Testis (tissue), 5 donors: ENCODE data around the gene NLRP3. TPM values are rescaled to one million over a fixed set of nuclear protein-coding genes. Genes with fewer than 3 reads are reported as not detected.
"Not testable (repeated sequence)": the region's sequence is repeated elsewhere in the genome, so short reads cannot be mapped to it uniquely, and the experiment has no call there.

Experiments used
- DNase-seq: peaks from one replicate; pipeline ENCODE4 v3.0.0-alpha.2; 2019
- H3K27ac ChIP-seq, 2 donors: fragments of 200-600 bp; sonication (generic); one replicate each; pipeline ENCODE4 v1.5.1; 2019
- H3K27me3 ChIP-seq: fragments of 200-600 bp; sonication (generic); one replicate; pipeline ENCODE4 v1.5.1; 2019
- H3K36me3 ChIP-seq: fragments of 200-600 bp; sonication (generic); one replicate; pipeline ENCODE4 v1.5.1; 2017; ENCODE audit warnings: low read depth; ENCODE audit errors: missing control alignments
- H3K4me1 ChIP-seq: fragments of 200-600 bp; sonication (generic); one replicate; pipeline ENCODE4 v1.5.1; 2019
- H3K4me3 ChIP-seq, 2 donors: fragments of 200-600 bp; sonication (generic); one replicate each; pipeline ENCODE4 v1.5.1; 2017 to 2019
- H3K9me3 ChIP-seq: fragments of 200-600 bp; sonication (generic); one replicate; pipeline ENCODE4 v1.5.1; 2017
- POLR2A ChIP-seq: fragments of 450-650 bp; IDR thresholded peaks from one replicate; pipeline ENCODE4 v1.6.1; 2017; ENCODE audit warnings: antibody characterized with exemption, mild to moderate bottlenecking, moderate library complexity
- WGBS, 2 donors: methylation state at CpG; one replicate each; pipeline ENCODE4 v1.1.5; 2018; 5-methylcytosine and 5-hydroxymethylcytosine counted together
- intact Hi-C: fragments of 100-400 bp; cut with DNase I; formaldehyde crosslinking; loops from one replicate; pipeline ENCODE4 v1.15.1; 2023; ENCODE audit warnings: low total_unique reads
- long read RNA-seq, 2 donors: transcript quantifications; one replicate each; lab custom pipeline, GENCODE V29; 2026
- polyA plus RNA-seq: library from polyadenylated mRNA; stranded (reverse); fragments of 350-450 nt; fragmentation: Illumina TruSeq; extraction: RNeasy Lipid Tissue Mini Kit (QIAGEN cat#74804); gene quantifications from one replicate; pipeline ENCODE4 v1.2.3, GENCODE V29; 2014; ENCODE audit warnings: low read depth, low replicate concordance; ENCODE audit not compliant: insufficient read depth
- total RNA-seq, 2 donors: library from RNA; depleted of rRNA; stranded (reverse); fragments of >200 nt; gene quantifications; one replicate each; pipeline ENCODE4 v1.2.3, GENCODE V29; 2016
- TF ChIP-seq, protein P1 (sequence below), 3 experiments: fragments of 450-650 bp in 2 of 3; fragments of 200-600 bp in 1 of 3; sonication (generic) in 1 of 3; IDR thresholded peaks; one replicate each; pipeline ENCODE4 v1.5.1; 2016 to 2019; ENCODE audit warnings: antibody characterized with exemption in 3 of 3, mild to moderate bottlenecking in 2 of 3, moderate library complexity in 1 of 3

Gene NLRP3
- total RNA-seq: 1 to 10 TPM in 1 of 2 donors, under 1 TPM in 1; 0.31 to 1.4 TPM
- polyA plus RNA-seq: 0.92 TPM
- long read RNA-seq, donor 1: 0 reads
- long read RNA-seq, donor 2: 0 reads

DNA sequence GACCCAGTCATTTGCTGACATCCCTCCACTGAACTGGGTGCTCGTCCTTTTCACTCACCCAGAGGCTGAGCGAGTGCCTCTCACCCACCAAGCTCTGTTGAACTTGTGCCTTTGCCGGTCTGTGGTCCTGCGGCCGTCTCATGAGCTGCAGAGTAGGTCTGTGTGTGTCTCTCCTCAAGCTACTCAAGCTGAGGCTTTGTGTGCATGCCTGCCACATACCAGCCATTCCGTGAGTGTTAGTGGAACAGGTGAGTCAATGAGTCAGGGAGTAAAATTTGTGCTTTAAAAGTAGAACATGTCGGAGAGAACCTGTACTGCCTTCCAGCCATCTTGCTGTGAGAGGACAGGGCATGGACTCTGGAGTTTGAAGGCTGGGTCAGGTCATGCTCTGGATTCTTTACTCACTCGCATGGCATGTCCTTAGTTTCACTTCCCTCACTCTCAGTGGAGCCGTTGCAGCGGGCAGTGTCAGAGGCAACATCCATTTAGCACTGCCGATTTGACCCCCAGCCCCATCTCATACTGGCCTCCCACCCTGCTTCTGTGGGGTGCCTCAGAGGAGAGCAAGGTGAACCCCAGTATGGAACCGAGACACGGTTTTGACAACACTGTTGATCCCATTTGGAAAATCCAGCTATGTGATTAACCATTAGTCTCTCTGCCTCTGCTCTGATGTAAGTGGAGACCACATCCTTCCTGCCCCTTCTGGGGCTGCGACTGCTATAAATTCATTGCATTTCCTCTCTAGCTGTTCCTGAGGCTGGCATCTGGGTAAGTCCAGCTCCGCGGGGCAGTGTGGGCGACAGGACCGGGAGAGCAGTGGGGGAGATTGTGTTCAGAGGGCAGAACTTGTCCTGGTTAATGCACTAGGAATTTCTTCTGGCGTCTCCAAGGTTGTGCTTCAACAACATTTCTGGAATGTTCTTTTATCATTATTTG, at the start of gene NLRP3:
Gene NLRP3, plus strand, starts transcription at position 751 of the 939 bp plus-strand sequence. CDS start 2,628 bp downstream, outside the sequence.
- TF ChIP-seq, protein P1, sequence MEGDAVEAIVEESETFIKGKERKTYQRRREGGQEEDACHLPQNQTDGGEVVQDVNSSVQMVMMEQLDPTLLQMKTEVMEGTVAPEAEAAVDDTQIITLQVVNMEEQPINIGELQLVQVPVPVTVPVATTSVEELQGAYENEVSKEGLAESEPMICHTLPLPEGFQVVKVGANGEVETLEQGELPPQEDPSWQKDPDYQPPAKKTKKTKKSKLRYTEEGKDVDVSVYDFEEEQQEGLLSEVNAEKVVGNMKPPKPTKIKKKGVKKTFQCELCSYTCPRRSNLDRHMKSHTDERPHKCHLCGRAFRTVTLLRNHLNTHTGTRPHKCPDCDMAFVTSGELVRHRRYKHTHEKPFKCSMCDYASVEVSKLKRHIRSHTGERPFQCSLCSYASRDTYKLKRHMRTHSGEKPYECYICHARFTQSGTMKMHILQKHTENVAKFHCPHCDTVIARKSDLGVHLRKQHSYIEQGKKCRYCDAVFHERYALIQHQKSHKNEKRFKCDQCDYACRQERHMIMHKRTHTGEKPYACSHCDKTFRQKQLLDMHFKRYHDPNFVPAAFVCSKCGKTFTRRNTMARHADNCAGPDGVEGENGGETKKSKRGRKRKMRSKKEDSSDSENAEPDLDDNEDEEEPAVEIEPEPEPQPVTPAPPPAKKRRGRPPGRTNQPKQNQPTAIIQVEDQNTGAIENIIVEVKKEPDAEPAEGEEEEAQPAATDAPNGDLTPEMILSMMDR (IDR thresholded peaks at IDR 0.05): no peak
- TF ChIP-seq POLR2A: no peak
- Histone ChIP-seq H3K27me3 (no peaks in the 10 kb centered on the region), H3K4me3 (no peak within 1 kb of the TSS), H3K36me3 (no peaks in the 10 kb centered on the region), H3K4me1 (no peaks in the 10 kb centered on the region), H3K9me3 (no peaks in the 10 kb centered on the region), H3K27ac (no peak within 1 kb of the TSS)
- 74 to 81% methylated on average over 12 to 19 of the region's 19 CpGs for WGBS, 2 donors
- intact Hi-C loops: no loop called here
- peak; percentile 29 for DNase-seq

DNA sequence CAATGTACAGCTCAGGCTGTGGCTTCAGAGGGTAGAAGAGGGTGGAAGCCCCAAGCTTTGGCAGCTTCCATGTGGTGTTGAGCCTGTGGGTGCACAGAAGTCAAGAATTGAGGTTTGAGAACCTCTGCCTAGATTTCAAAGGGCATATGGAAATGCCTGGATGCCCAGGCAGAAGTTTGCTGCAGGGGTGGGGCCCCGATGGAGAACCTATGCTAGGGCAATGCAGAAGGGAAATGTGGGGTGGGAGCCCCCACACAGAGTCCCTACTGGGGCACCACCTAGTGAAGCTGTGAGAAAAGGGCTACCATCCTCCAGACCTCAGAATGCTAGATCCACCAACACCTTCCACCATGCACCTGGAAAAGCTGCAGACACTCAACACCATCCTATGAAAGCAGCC, 49.6 kb upstream of the NLRP3 start:
- WGBS, 2 donors: 87 to 100% methylated on average over 1 of the region's 1 CpG
- H3K27ac ChIP-seq, H3K36me3 ChIP-seq, H3K4me1 ChIP-seq, intact Hi-C loops, H3K4me3 ChIP-seq, DNase-seq, H3K27me3 ChIP-seq, H3K9me3 ChIP-seq: not testable (repeated sequence)

DNA sequence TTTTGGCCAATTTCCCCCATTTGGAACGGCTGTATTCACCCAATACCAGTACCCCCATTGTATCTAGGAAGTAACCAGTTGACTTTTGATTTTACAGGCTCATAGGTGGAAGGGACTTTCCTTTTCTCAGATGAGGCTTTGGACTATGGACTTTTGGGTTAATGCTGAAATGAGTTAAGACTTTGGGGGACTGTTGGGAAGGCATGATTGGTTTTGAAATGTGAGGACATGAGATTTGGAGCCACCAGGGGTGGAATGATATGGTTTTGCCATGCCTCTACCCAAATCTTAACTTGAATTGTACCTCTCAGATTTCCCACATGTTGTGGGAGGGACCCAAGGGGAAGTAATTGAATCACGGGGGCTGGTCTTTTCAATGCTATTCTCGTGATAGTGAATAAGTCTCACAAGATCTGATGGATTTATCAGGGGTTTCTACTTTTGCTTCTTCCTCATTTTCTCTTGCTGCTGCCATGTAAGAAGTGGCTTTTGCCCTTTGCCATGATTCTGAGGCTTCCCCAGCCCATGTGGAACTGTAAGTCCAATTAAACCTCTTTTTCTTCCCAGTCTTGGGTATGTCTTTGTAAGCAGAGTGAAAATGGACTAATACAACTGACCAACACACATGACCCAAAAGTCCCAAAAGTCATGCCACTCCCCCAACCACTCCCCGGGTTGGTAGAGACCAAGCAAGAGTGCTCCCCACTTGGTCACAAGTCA, 48.9 kb upstream of the NLRP3 start:
- TF ChIP-seq POLR2A: no peak
- TF ChIP-seq, protein P1 (IDR thresholded peaks at IDR 0.05): no peak
- WGBS, 2 donors: 79 to 81% methylated on average over 4 of the region's 4 CpGs
- H3K4me3 ChIP-seq: no peak overlapping the region
- no peaks in the 10 kb centered on the region for H3K9me3 ChIP-seq
- no peak for DNase-seq
- H3K4me1 ChIP-seq: no peaks in the 10 kb centered on the region
- H3K27me3 ChIP-seq: no peaks in the 10 kb centered on the region
- intact Hi-C loops: no loop called here
- H3K36me3 ChIP-seq: no peaks in the 10 kb centered on the region
- H3K27ac ChIP-seq: no peak overlapping the region

DNA sequence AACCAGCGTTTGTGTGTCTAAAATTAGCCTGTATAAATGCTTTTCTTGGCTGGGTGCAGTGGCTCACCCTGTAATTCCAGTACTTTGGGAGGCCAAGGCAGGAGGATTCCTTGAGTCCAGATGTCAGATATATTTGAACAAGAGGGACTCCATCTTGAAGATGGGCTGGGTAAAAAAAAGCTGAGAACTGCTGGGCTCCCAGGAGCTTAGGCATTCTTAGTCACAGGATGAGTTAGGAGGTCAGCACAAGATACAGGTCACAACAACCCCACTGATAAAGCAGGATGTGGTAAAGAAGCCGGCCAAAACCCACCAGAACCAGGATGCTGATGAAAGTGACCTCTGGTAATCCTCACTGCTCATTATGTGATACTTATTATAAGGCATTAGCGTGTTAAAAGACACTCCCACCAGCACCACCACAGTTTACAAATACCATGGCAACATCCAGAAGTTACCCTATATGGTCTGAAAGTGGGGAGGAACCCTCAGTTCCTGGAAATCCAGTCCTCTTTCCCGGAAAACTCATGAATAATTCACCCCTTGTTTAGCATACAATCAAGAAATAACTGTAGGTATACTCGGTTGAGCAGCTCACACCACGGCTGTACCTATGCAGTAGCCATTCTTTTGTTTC, 48.1 kb upstream of the NLRP3 start:
- Histone ChIP-seq H3K27me3 (no peaks in the 10 kb centered on the region), H3K4me3 (no peak overlapping the region), H3K27ac (peak overlapping the region in 1 of 2 donors; percentile 31), H3K9me3 (no peaks in the 10 kb centered on the region), H3K4me1 (no peaks in the 10 kb centered on the region), H3K36me3 (no peaks in the 10 kb centered on the region)
- DNase-seq: no peak
- intact Hi-C loops: no loop called here
- no peak for TF ChIP-seq POLR2A
- TF ChIP-seq, protein P1 (IDR thresholded peaks at IDR 0.05): no peak
- WGBS, 2 donors: 66 to 68% methylated on average over 6 of the region's 6 CpGs
